Astrocyte of the cerebellum (primary cell): ENCODE data around the gene NTMT2.
A peak's percentile ranks its signal among the peaks of the same experiment; 100 is the strongest.

Experiments used
- DNase-seq: peaks from one replicate; pipeline ENCODE4 v3.0.0-alpha.2; 2011; ENCODE audit warnings: low read depth
- H3K4me3 ChIP-seq: 2 replicates; pipeline ENCODE4 v1.5.1; 2011; ENCODE audit warnings: mild to moderate bottlenecking, low read depth, low read length, moderate library complexity
- CTCF ChIP-seq: IDR thresholded peaks from 2 replicates; pipeline ENCODE4 v1.5.1; 2012; ENCODE audit warnings: low read length, low read depth, moderate library complexity, mild to moderate bottlenecking; ENCODE audit errors: missing control alignments
- in situ Hi-C: cut with HindIII; loops from 2 replicates; pipeline ENCODE4 v1.10.0; 2017; ENCODE audit warnings: low sequenced_read_pairs

NTMT2 gene

GRCh38 chr1:170155055-170155454 is 9.3 kb downstream of the NTMT2 start:
- no peak for TF ChIP-seq CTCF
- H3K4me3 ChIP-seq = no peak overlapping the region
- DNase-seq = no peak
- in situ Hi-C loops = no loop called here

- in situ Hi-C loops = no loop called here
- no peak overlapping the region for H3K4me3 ChIP-seq
- no peak for TF ChIP-seq CTCF
- no peak for DNase-seq
Observed at GRCh38 chr1:170156594-170156993, 10.8 kb downstream of the NTMT2 start.

- H3K4me3 ChIP-seq = no peak overlapping the region
- in situ Hi-C loops = no loop called here
- DNase-seq = no peak
- TF ChIP-seq CTCF = no peak
Observed at GRCh38 chr1:170157820-170158219, 12.1 kb downstream of the NTMT2 start.

GRCh38 chr1:170162459-170163246 is 16.9 kb downstream of the NTMT2 start:
- TF ChIP-seq CTCF = no peak
- in situ Hi-C loops = no loop called here
- H3K4me3 ChIP-seq = no peak overlapping the region
- peak; percentile 94 for DNase-seq

- in situ Hi-C loops = no loop called here
- no peak overlapping the region for H3K4me3 ChIP-seq
- no peak for TF ChIP-seq CTCF
- DNase-seq = no peak
Observed at GRCh38 chr1:170164103-170164763, 18.5 kb downstream of the NTMT2 start.

GRCh38 chr1:170166518-170167180 is 20.9 kb downstream of the NTMT2 start:
- H3K4me3 ChIP-seq = no peak overlapping the region
- no peak for DNase-seq
- TF ChIP-seq CTCF = no peak
- in situ Hi-C loops = no loop called here
